ENCODE results near the gene MT1F. TPM values are rescaled to one million over a fixed set of nuclear protein-coding genes. Genes with fewer than 3 reads are reported as not detected.

Gene MT1F
- total RNA-seq, 1 donor from 2014 or later, result 6.3 TPM

GRCh38 chr16:56610017-56610608, 47.6 kb upstream of the MT1F start:
- no peak for DNase-seq (ENCODE audit: low spot score, unreplicated experiment)
- H3K4me3 Mint-ChIP-seq (ENCODE audit: low read depth), result no peak overlapping the region
- H3K27me3 Mint-ChIP-seq, result peaks cover 87% of the 10 kb centered on the region
- no peaks in the 10 kb centered on the region for H3K9me3 Mint-ChIP-seq (ENCODE audit: low read depth)
- H3K36me3 Mint-ChIP-seq (ENCODE audit: insufficient read depth), result no peaks in the 10 kb centered on the region
- no peak overlapping the region for H3K27ac Mint-ChIP-seq
- no peak for TF ChIP-seq CTCF (IDR thresholded peaks at IDR 0.05; ENCODE audit: unreplicated experiment)
- H3K4me1 Mint-ChIP-seq (ENCODE audit: low read depth), result peaks cover 6% of the 10 kb centered on the region

- H3K27ac Mint-ChIP-seq, result no peak overlapping the region
- H3K4me1 Mint-ChIP-seq (ENCODE audit: low read depth), result peaks cover 6% of the 10 kb centered on the region
- DNase-seq (ENCODE audit: low spot score, unreplicated experiment), result no peak
- H3K27me3 Mint-ChIP-seq, result peaks cover 90% of the 10 kb centered on the region
- no peaks in the 10 kb centered on the region for H3K36me3 Mint-ChIP-seq (ENCODE audit: insufficient read depth)
- no peaks in the 10 kb centered on the region for H3K9me3 Mint-ChIP-seq (ENCODE audit: low read depth)
- no peak overlapping the region for H3K4me3 Mint-ChIP-seq (ENCODE audit: low read depth)
- TF ChIP-seq CTCF (IDR thresholded peaks at IDR 0.05; ENCODE audit: unreplicated experiment), result no peak
Measured at GRCh38 chr16:56610609-56611111, 47.1 kb upstream of the MT1F start.

GRCh38 chr16:56611281-56611833, 46.4 kb upstream of the MT1F start:
- no peak for TF ChIP-seq CTCF (IDR thresholded peaks at IDR 0.05; ENCODE audit: unreplicated experiment)
- H3K4me1 Mint-ChIP-seq (ENCODE audit: low read depth), result peaks cover 6% of the 10 kb centered on the region
- H3K27me3 Mint-ChIP-seq, result peaks cover 87% of the 10 kb centered on the region
- DNase-seq (ENCODE audit: low spot score, unreplicated experiment), result no peak
- no peaks in the 10 kb centered on the region for H3K36me3 Mint-ChIP-seq (ENCODE audit: insufficient read depth)
- no peak overlapping the region for H3K4me3 Mint-ChIP-seq (ENCODE audit: low read depth)
- no peaks in the 10 kb centered on the region for H3K9me3 Mint-ChIP-seq (ENCODE audit: low read depth)
- no peak overlapping the region for H3K27ac Mint-ChIP-seq

GRCh38 chr16:56613706-56614105, 44.1 kb upstream of the MT1F start:
- no peak for DNase-seq (ENCODE audit: low spot score, unreplicated experiment)
- Mint-ChIP-seq H3K27ac (no peak overlapping the region), H3K9me3 (ENCODE audit: low read depth) (no peaks in the 10 kb centered on the region), H3K4me1 (ENCODE audit: low read depth) (peaks cover 11% of the 10 kb centered on the region), H3K27me3 (peaks cover 89% of the 10 kb centered on the region), H3K36me3 (ENCODE audit: insufficient read depth) (no peaks in the 10 kb centered on the region), H3K4me3 (ENCODE audit: low read depth) (no peak overlapping the region)
- no peak for TF ChIP-seq CTCF (IDR thresholded peaks at IDR 0.05; ENCODE audit: unreplicated experiment)

GRCh38 chr16:56614549-56614991, 43.2 kb upstream of the MT1F start:
- DNase-seq (ENCODE audit: low spot score, unreplicated experiment), result no peak
- Mint-ChIP-seq H3K27ac (no peak overlapping the region), H3K4me1 (ENCODE audit: low read depth) (peaks cover 5% of the 10 kb centered on the region), H3K27me3 (peaks cover 89% of the 10 kb centered on the region), H3K9me3 (ENCODE audit: low read depth) (no peaks in the 10 kb centered on the region), H3K36me3 (ENCODE audit: insufficient read depth) (no peaks in the 10 kb centered on the region), H3K4me3 (ENCODE audit: low read depth) (no peak overlapping the region)
- no peak for TF ChIP-seq CTCF (IDR thresholded peaks at IDR 0.05; ENCODE audit: unreplicated experiment)
